ENCODE data around the gene APOD.

APOD gene

GRCh38 chr3:195524171-195524896, 59.4 kb downstream of the APOD start:
- DNase-seq (ENCODE audit: low spot score): no peak

- DNase-seq (ENCODE audit: low spot score): peak; percentile 77
Measured at GRCh38 chr3:195522254-195523023, 61.3 kb downstream of the APOD start.

All from hematopoietic multipotent progenitor cell treated with erythropoietin and hydrocortisone succinate and interleukin-3 and kit ligand, for 15 days (in vitro differentiated cells).